LNCaP clone FGC (cell line): ENCODE data around the gene CAPNS1.

Source experiments
- DNase-seq: peaks from one replicate; pipeline ENCODE4 v3.0.0-alpha.2; 2011; ENCODE audit warnings: low read depth
- H3K4me3 ChIP-seq: 2 replicates; pipeline ENCODE4 v1.5.1; 2011; ENCODE audit warnings: mild to moderate bottlenecking, low read depth, low read length, control low read depth
- CTCF ChIP-seq: IDR thresholded peaks from 2 replicates; pipeline ENCODE4 v1.5.1; 2012; ENCODE audit warnings: mild to moderate bottlenecking; ENCODE audit not compliant: control insufficient read depth, insufficient read depth; ENCODE audit errors: extremely low read depth

Gene CAPNS1

DNA sequence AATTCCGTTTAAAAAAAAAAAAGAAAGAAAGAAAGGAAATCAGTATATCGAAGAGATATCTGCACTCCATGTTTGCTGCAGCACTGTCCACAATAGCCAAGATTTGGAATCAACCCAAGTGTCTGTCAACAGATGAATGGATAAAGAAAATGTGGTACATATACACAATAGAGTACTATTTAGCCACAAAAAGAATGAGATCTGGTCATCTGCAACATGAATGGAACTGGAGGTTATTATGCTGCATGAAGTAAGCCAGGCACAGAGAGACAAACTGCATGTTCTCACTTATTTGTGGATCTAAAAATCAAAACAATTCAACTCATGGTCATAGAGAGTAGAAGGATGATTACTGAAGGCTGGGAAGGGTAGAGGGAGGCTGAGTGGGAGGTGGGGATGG, 58.3 kb downstream of the CAPNS1 start:
- TF ChIP-seq CTCF: no peak
- no peak overlapping the region for H3K4me3 ChIP-seq
- DNase-seq: no peak
